Activated T-cell treated with anti-CD3 and anti-CD28 coated beads for 24 hours (primary cell): ENCODE data around the gene SKAP1.
A peak's percentile ranks its signal among the peaks of the same experiment; 100 is the strongest.

ENCODE experiments used
- DNase-seq: peaks from one replicate; pipeline ENCODE4 v3.0.0-alpha.2; 2020; ENCODE audit warnings: low read depth

Gene SKAP1

GRCh38 chr17:48144231-48144630 lies 285.8 kb downstream of the SKAP1 start:
- DNase-seq, result no peak

- DNase-seq, result no peak
Measured at GRCh38 chr17:48143629-48144028, 286.4 kb downstream of the SKAP1 start.

GRCh38 chr17:48139944-48140343 lies 290.1 kb downstream of the SKAP1 start:
- DNase-seq, result no peak

- no peak for DNase-seq
Measured at GRCh38 chr17:48137656-48138055, 292.4 kb downstream of the SKAP1 start.

- DNase-seq, result no peak
Measured at GRCh38 chr17:48134912-48135480, 295.0 kb downstream of the SKAP1 start.

- no peak for DNase-seq
Measured at GRCh38 chr17:48132385-48132784, 297.6 kb downstream of the SKAP1 start.

GRCh38 chr17:48131216-48131824 lies 298.7 kb downstream of the SKAP1 start:
- peak; percentile 44 for DNase-seq

- DNase-seq, result no peak
Measured at GRCh38 chr17:48129981-48130380, 300.0 kb downstream of the SKAP1 start.

GRCh38 chr17:48128400-48128799 lies 301.6 kb downstream of the SKAP1 start:
- no peak for DNase-seq

GRCh38 chr17:48127371-48128051 lies 302.5 kb downstream of the SKAP1 start:
- no peak for DNase-seq

GRCh38 chr17:48126532-48126850 lies 303.5 kb downstream of the SKAP1 start:
- DNase-seq, result no peak

- no peak for DNase-seq
Measured at GRCh38 chr17:48125829-48126531, 304.0 kb downstream of the SKAP1 start.

GRCh38 chr17:48123776-48124388 lies 306.1 kb downstream of the SKAP1 start:
- DNase-seq, result no peak

GRCh38 chr17:48123111-48123510 lies 306.9 kb downstream of the SKAP1 start:
- DNase-seq, result no peak

GRCh38 chr17:48122665-48123045 lies 307.4 kb downstream of the SKAP1 start:
- no peak for DNase-seq

GRCh38 chr17:48121923-48122664 lies 307.9 kb downstream of the SKAP1 start:
- no peak for DNase-seq

GRCh38 chr17:48113201-48113676 lies 316.8 kb downstream of the SKAP1 start:
- DNase-seq, result no peak

GRCh38 chr17:48111937-48112241 lies 318.1 kb downstream of the SKAP1 start:
- no peak for DNase-seq

- no peak for DNase-seq
Measured at GRCh38 chr17:48110761-48111160, 319.3 kb downstream of the SKAP1 start.

- DNase-seq, result peak; percentile 84
Measured at GRCh38 chr17:48107137-48108055, 322.6 kb downstream of the SKAP1 start, which contains the start of gene SNX11. SNX11 (plus strand) TSS chr17:48107766; CDS start chr17:48112044, 4,278 bp downstream.

- DNase-seq, result no peak
Measured at GRCh38 chr17:48106802-48107136, 323.2 kb downstream of the SKAP1 start.
